PC-3 (cell line): ENCODE results near the gene ROPN1L. TPM values are rescaled to one million over a fixed set of nuclear protein-coding genes. Genes with fewer than 3 reads are reported as not detected.

Experiments used
- ATAC-seq: fragments of 200-7000 bp; cut with Tn5 transposase; 2 replicates; pipeline ENCODE4 v1.9.1; 2020; ENCODE audit warnings: mild to moderate bottlenecking, moderate library complexity
- BruUV-seq: library from RNA; stranded (reverse); fragments of 400-500 nt; replicated peaks from 2 replicates; lab custom pipeline; 2021; lab: Mats Ljungman, UMichigan
- CTCF ChIA-PET: fragments of 300-600 bp; sonication (Branson Sonifier 250); formaldehyde crosslinking; loops from one replicate; lab custom pipeline; 2022; ENCODE audit warnings: antibody characterized with exemption; lab: Charles Lee
- POLR2A ChIA-PET: fragments of 300-600 bp; sonication (Branson Sonifier 250); formaldehyde crosslinking; loops from one replicate; lab custom pipeline; 2022; ENCODE audit warnings: antibody characterized with exemption; ENCODE audit not compliant: unreplicated experiment; lab: Charles Lee
- DNase-seq: peaks from one replicate; pipeline ENCODE4 v3.0.0-alpha.2; 2015
- H2AFZ ChIP-seq: fragments of 300-600 bp; sonication (generic); 2 replicates; pipeline ENCODE4 v1.6.0; 2016; ENCODE audit warnings: antibody characterized with exemption, low read length
- H3F3A ChIP-seq: fragments of 300-600 bp; sonication (generic); one replicate; pipeline ENCODE4 v1.6.0; 2017; ENCODE audit warnings: antibody characterized with exemption, low read length, control low read depth, mild to moderate bottlenecking; ENCODE audit not compliant: unreplicated experiment
- H3K27ac ChIP-seq: fragments of 300-600 bp; sonication (generic); 2 replicates; pipeline ENCODE4 v1.5.1; 2016; ENCODE audit warnings: mild to moderate bottlenecking, low read length
- H3K27me3 ChIP-seq: fragments of 300-600 bp; sonication (generic); 2 replicates; pipeline ENCODE4 v1.6.1; 2016; ENCODE audit warnings: low read length, mixed read lengths
- H3K36me3 ChIP-seq: fragments of 300-600 bp; sonication (generic); 2 replicates; pipeline ENCODE4 v1.6.1; 2016; ENCODE audit warnings: low read depth, mixed run types, low read length, mixed read lengths
- H3K4me1 ChIP-seq: fragments of 300-600 bp; sonication (generic); 2 replicates; pipeline ENCODE4 v1.5.1; 2016; ENCODE audit warnings: low read length; ENCODE audit not compliant: insufficient read depth
- H3K4me2 ChIP-seq: fragments of 300-600 bp; sonication (generic); 2 replicates; pipeline ENCODE4 v1.6.0; 2016; ENCODE audit warnings: low read length
- H3K4me3 ChIP-seq: fragments of 300-600 bp; sonication (generic); 2 replicates; pipeline ENCODE4 v1.5.1; 2016; ENCODE audit warnings: mild to moderate bottlenecking, low read length, mixed read lengths
- H3K79me2 ChIP-seq: fragments of 300-600 bp; sonication (generic); 2 replicates; pipeline ENCODE4 v1.6.1; 2017; ENCODE audit warnings: low read length, mixed read lengths
- H3K9ac ChIP-seq: fragments of 300-600 bp; sonication (generic); 2 replicates; pipeline ENCODE4 v1.6.0; 2016; ENCODE audit warnings: mild to moderate bottlenecking, low read length
- H3K9me2 ChIP-seq: fragments of 300-600 bp; sonication (generic); replicated peaks from 2 replicates; pipeline ENCODE4 v1.6.1; 2016; ENCODE audit warnings: mixed run types, low read length, mixed read lengths
- H3K9me3 ChIP-seq: fragments of 300-600 bp; sonication (generic); 2 replicates; pipeline ENCODE4 v1.6.1; 2016; ENCODE audit warnings: low read length, mixed read lengths
- H4K20me1 ChIP-seq: fragments of 300-600 bp; sonication (generic); 2 replicates; pipeline ENCODE4 v1.6.1; 2016; ENCODE audit warnings: low read length, mixed read lengths
- EZH2 ChIP-seq: fragments of 300-600 bp; sonication (generic); IDR thresholded peaks from one replicate; pipeline ENCODE4 v1.6.1; 2017; ENCODE audit warnings: antibody characterized with exemption, mild to moderate bottlenecking, low read length; ENCODE audit not compliant: unreplicated experiment
- EZH2phosphoT487 ChIP-seq: fragments of 300-600 bp; sonication (generic); IDR thresholded peaks from 2 replicates; pipeline ENCODE4 v1.6.1; 2018; ENCODE audit warnings: mild to moderate bottlenecking, antibody characterized with exemption, low read length, borderline replicate concordance
- intact Hi-C: fragments of 100-400 bp; cut with micrococcal nuclease; formaldehyde crosslinking; loops from 2 replicates; pipeline ENCODE4 v1.9.0; 2023
- total RNA-seq: library from RNA; depleted of rRNA; stranded (reverse); fragments of >200 nt; gene quantifications from 2 replicates; pipeline ENCODE4 v1.2.3, GENCODE V29; 2014
- TF ChIP-seq, protein P1 (sequence below): fragments of 300-600 bp; sonication (generic); conservative IDR thresholded peaks from 2 replicates; pipeline ENCODE4 v1.5.1; 2017; ENCODE audit warnings: antibody characterized with exemption, low read depth, mild to moderate bottlenecking, low read length

The ROPN1L gene
- total RNA-seq, 1 experiment from 2014 or later = 0.95 TPM

DNA sequence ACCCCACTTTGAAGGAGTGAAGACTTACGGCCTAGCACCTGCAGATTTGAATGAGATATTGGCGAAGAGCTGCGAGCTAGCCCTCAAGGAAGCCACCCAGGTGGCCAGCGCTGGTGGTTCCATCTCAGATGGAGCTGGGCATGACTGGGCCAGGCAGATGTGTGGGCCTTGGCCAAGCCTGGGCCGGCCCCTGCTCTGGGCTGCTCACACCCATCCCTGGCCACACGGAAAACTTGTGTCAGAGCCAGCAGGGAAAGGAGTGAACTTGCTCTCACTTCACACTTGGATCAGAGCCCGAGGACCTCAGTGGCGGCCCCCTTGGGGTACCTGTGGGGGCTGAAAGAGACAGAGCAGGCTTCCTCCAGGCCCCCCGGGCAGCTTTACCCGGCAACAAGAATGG is 44.2 kb downstream of the ROPN1L start:
- no TSS peak for BruUV-seq

DNA sequence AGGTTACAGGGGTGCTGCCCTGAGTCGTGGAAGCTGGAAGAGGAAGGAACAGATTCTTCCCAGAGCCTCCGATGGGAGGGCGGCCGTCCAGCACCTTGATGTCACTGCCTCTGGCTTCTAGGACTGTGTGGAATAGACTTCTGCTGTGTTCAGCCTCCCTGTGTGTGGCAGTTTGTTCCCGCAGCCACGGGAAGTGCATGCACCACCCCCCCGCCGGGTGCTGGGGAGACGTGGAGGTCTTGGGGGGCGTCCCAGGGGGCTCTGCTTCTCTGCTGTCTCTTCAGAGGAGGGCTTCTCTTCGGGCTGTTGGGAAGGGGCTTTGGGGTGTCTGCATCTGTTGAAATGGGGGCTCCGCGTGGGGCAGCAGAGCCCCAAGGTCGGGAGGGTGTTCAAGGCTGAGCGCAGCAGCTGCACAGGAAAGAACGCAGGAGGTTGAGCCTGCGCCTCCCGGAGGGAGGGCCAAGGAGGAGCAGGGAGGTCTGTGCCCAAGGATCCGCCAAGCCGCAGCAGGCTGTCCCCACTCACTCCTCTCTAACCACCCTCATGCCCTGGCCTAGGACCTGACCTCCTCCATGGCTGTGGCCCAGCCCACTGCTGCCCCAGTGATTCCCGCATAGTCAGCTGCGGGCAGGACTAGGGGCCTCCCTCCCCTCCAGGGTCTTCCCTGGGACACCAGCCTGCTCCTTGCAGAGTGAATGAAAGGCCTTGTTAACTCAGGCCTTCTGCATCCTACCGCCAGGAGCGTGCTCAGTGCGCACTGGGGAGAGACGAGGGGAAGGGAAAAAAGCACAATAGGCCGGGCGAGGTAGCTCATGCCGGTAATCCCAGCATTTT is 45.0 kb downstream of the ROPN1L start:
- Histone ChIP-seq H3K9me3 (no peaks in the 10 kb centered on the region), H3F3A (no peaks in the 10 kb centered on the region), H3K4me3 (no peak overlapping the region), H3K79me2 (no peaks in the 10 kb centered on the region), H3K27ac (no peak overlapping the region), H3K27me3 (no peaks in the 10 kb centered on the region), H4K20me1 (no peaks in the 10 kb centered on the region), H3K9ac (no peak overlapping the region), H3K36me3 (no peaks in the 10 kb centered on the region), H2AFZ (no peak overlapping the region), H3K4me1 (peaks cover 6% of the 10 kb centered on the region; the same call in 1 of the 2 replicates), H3K9me2 (no peaks in the 10 kb centered on the region), H3K4me2 (no peak overlapping the region)
- CTCF ChIA-PET = no interaction called here
- intact Hi-C loops = no loop called here
- no TSS peak for BruUV-seq
- no peak for DNase-seq
- ATAC-seq = no peak
- TF ChIP-seq EZH2 (no peak), EZH2phosphoT487 (no peak)
- TF ChIP-seq, protein P1, sequence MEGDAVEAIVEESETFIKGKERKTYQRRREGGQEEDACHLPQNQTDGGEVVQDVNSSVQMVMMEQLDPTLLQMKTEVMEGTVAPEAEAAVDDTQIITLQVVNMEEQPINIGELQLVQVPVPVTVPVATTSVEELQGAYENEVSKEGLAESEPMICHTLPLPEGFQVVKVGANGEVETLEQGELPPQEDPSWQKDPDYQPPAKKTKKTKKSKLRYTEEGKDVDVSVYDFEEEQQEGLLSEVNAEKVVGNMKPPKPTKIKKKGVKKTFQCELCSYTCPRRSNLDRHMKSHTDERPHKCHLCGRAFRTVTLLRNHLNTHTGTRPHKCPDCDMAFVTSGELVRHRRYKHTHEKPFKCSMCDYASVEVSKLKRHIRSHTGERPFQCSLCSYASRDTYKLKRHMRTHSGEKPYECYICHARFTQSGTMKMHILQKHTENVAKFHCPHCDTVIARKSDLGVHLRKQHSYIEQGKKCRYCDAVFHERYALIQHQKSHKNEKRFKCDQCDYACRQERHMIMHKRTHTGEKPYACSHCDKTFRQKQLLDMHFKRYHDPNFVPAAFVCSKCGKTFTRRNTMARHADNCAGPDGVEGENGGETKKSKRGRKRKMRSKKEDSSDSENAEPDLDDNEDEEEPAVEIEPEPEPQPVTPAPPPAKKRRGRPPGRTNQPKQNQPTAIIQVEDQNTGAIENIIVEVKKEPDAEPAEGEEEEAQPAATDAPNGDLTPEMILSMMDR = no peak
- POLR2A ChIA-PET = no interaction called here

More for the DNA sequence above, 44.2 kb downstream of the ROPN1L start:
- H4K20me1 ChIP-seq = no peaks in the 10 kb centered on the region
- H3K36me3 ChIP-seq = no peaks in the 10 kb centered on the region
- intact Hi-C loops = no loop called here
- POLR2A ChIA-PET = no interaction called here
- ATAC-seq = no peak
- H3K4me3 ChIP-seq = no peak overlapping the region
- no peaks in the 10 kb centered on the region for H3K9me3 ChIP-seq
- no peak overlapping the region for H3K4me2 ChIP-seq
- H3F3A ChIP-seq = no peaks in the 10 kb centered on the region
- TF ChIP-seq EZH2phosphoT487 = no peak
- TF ChIP-seq, protein P1 = no peak
- TF ChIP-seq EZH2 = no peak
- H3K27me3 ChIP-seq = no peaks in the 10 kb centered on the region
- no peak for DNase-seq
- H3K9me2 ChIP-seq = no peaks in the 10 kb centered on the region
- H3K4me1 ChIP-seq = peaks cover 12% of the 10 kb centered on the region; the same call in 1 of the 2 replicates
- H3K9ac ChIP-seq = no peak overlapping the region
- no peak overlapping the region for H3K27ac ChIP-seq
- H3K79me2 ChIP-seq = no peaks in the 10 kb centered on the region
- no peak overlapping the region for H2AFZ ChIP-seq
- CTCF ChIA-PET = no interaction called here

DNA sequence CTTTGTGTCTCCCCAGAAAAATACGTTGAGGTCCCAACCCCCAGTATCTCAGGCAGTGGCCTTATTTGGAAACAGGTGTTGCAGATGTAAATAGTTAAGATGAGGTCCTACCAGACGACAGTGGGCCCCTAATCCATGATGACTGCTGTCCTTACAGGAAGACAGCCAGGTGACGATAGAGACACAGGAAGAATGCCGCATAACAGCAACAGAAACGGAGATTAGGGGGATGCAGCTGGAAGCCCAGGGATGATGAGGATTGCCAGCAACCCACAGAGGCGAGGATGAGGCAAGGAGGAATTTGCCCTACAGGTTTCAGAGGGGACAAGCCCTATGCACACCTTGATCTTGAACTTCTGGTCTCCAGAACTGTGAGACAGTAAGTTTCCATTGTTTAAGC is 46.5 kb downstream of the ROPN1L start:
- ChIA-PET POLR2A (no interaction called here), CTCF (interaction anchor here (0.6 kb wide), 1 partner anchor 33 kb away, joined by 4 read pairs; no protein-coding TSS in a partner anchor)
- Histone ChIP-seq H3K4me3 (no peak overlapping the region), H3K36me3 (no peaks in the 10 kb centered on the region), H3K79me2 (no peaks in the 10 kb centered on the region), H3K27me3 (no peaks in the 10 kb centered on the region), H3K9me2 (no peaks in the 10 kb centered on the region), H4K20me1 (no peaks in the 10 kb centered on the region), H3F3A (no peaks in the 10 kb centered on the region), H3K27ac (no peak overlapping the region), H3K4me2 (no peak overlapping the region), H3K4me1 (peaks cover 5% of the 10 kb centered on the region; the same call in 1 of the 2 replicates), H3K9ac (no peak overlapping the region), H2AFZ (no peak overlapping the region), H3K9me3 (no peaks in the 10 kb centered on the region)
- no peak for ATAC-seq
- intact Hi-C loops = no loop called here
- DNase-seq = no peak
- TF ChIP-seq EZH2 (no peak), EZH2phosphoT487 (no peak)
- TF ChIP-seq, protein P1 = no peak
- no TSS peak for BruUV-seq
